ENCODE measurements around the gene GPX3. TPM values are rescaled to one million over a fixed set of nuclear protein-coding genes. Genes with fewer than 3 reads are reported as not detected.

The GPX3 gene
- total RNA-seq, 1 experiment from 2014 or later = 86.6 TPM

- Mint-ChIP-seq H3K4me1 (ENCODE audit: low read depth, unreplicated experiment) (peaks cover 10% of the 10 kb centered on the region), H3K4me3 (ENCODE audit: unreplicated experiment) (no peak overlapping the region), H3K27me3 (ENCODE audit: insufficient read depth, unreplicated experiment) (no peaks in the 10 kb centered on the region), H3K27ac (ENCODE audit: unreplicated experiment) (no peak overlapping the region), H3K9me3 (ENCODE audit: unreplicated experiment) (no peaks in the 10 kb centered on the region), H3K36me3 (ENCODE audit: insufficient read depth, unreplicated experiment) (peaks cover 39% of the 10 kb centered on the region)
- Histone ChIP-seq H3K27me3 (replicated peaks; ENCODE audit: control insufficient read depth, insufficient read depth, low read length) (no peaks in the 10 kb centered on the region), H3K9me3 (no peaks in the 10 kb centered on the region), H3K36me3 (ENCODE audit: control insufficient read depth, insufficient read depth, low read length) (peaks cover 4% of the 10 kb centered on the region; the same call in 1 of the 2 replicates), H3K4me1 (peaks cover 14% of the 10 kb centered on the region), H3K4me3 (ENCODE audit: low read depth, low read length) (no peak overlapping the region)
- no peak for TF ChIP-seq CTCF (IDR thresholded peaks at IDR 0.05; ENCODE audit: insufficient read depth in 1 of 2, low read depth in 1 of 2, low read length in 1 of 2, severe bottlenecking in 1 of 2, unreplicated experiment in 1 of 2)
- ChIA-PET POLR2A (no interaction called here), CTCF (no interaction called here)
- BruUV-seq (replicated peaks) = no TSS peak
- no peak for DNase-seq
- intact Hi-C loops (cut with micrococcal nuclease; ENCODE audit: unreplicated experiment) = no loop called here
Measured at GRCh38 chr5:151022511-151023018, 2.2 kb downstream of the GPX3 start.

GRCh38 chr5:151023047-151023615, 2.7 kb downstream of the GPX3 start:
- H3K4me1 Mint-ChIP-seq (ENCODE audit: low read depth, unreplicated experiment) = peaks cover 5% of the 10 kb centered on the region
- DNase-seq = no peak
- TF ChIP-seq CTCF (IDR thresholded peaks at IDR 0.05; ENCODE audit: insufficient read depth in 1 of 2, low read depth in 1 of 2, low read length in 1 of 2, severe bottlenecking in 1 of 2, unreplicated experiment in 1 of 2) = no peak
- intact Hi-C loops (cut with micrococcal nuclease; ENCODE audit: unreplicated experiment) = no loop called here
- H3K27ac Mint-ChIP-seq (ENCODE audit: unreplicated experiment) = no peak overlapping the region
- H3K27me3 ChIP-seq (replicated peaks; ENCODE audit: control insufficient read depth, insufficient read depth, low read length) = no peaks in the 10 kb centered on the region
- H3K4me1 ChIP-seq = peaks cover 8% of the 10 kb centered on the region
- peaks cover 4% of the 10 kb centered on the region; the same call in 1 of the 2 replicates for H3K36me3 ChIP-seq (ENCODE audit: control insufficient read depth, insufficient read depth, low read length)
- H3K9me3 ChIP-seq = no peaks in the 10 kb centered on the region
- no peaks in the 10 kb centered on the region for H3K9me3 Mint-ChIP-seq (ENCODE audit: unreplicated experiment)
- peaks cover 40% of the 10 kb centered on the region for H3K36me3 Mint-ChIP-seq (ENCODE audit: insufficient read depth, unreplicated experiment)
- H3K4me3 ChIP-seq (ENCODE audit: low read depth, low read length) = no peak overlapping the region
- H3K27me3 Mint-ChIP-seq (ENCODE audit: insufficient read depth, unreplicated experiment) = no peaks in the 10 kb centered on the region
- POLR2A ChIA-PET = no interaction called here
- H3K4me3 Mint-ChIP-seq (ENCODE audit: unreplicated experiment) = no peak overlapping the region
- CTCF ChIA-PET = no interaction called here
- no TSS peak for BruUV-seq (replicated peaks)

- Mint-ChIP-seq H3K4me3 (ENCODE audit: unreplicated experiment) (no peak overlapping the region), H3K36me3 (ENCODE audit: insufficient read depth, unreplicated experiment) (peaks cover 46% of the 10 kb centered on the region), H3K4me1 (ENCODE audit: low read depth, unreplicated experiment) (peaks cover 5% of the 10 kb centered on the region), H3K27ac (ENCODE audit: unreplicated experiment) (no peak overlapping the region), H3K27me3 (ENCODE audit: insufficient read depth, unreplicated experiment) (no peaks in the 10 kb centered on the region), H3K9me3 (ENCODE audit: unreplicated experiment) (no peaks in the 10 kb centered on the region)
- ChIA-PET POLR2A (no interaction called here), CTCF (no interaction called here)
- BruUV-seq (replicated peaks) = no TSS peak
- no peak for DNase-seq
- Histone ChIP-seq H3K9me3 (no peaks in the 10 kb centered on the region), H3K27me3 (replicated peaks; ENCODE audit: control insufficient read depth, insufficient read depth, low read length) (no peaks in the 10 kb centered on the region), H3K36me3 (ENCODE audit: control insufficient read depth, insufficient read depth, low read length) (peaks cover 4% of the 10 kb centered on the region), H3K4me1 (peaks cover 7% of the 10 kb centered on the region), H3K4me3 (ENCODE audit: low read depth, low read length) (no peak overlapping the region)
- TF ChIP-seq CTCF (IDR thresholded peaks at IDR 0.05; ENCODE audit: insufficient read depth in 1 of 2, low read depth in 1 of 2, low read length in 1 of 2, severe bottlenecking in 1 of 2, unreplicated experiment in 1 of 2) = no peak
- intact Hi-C loops (cut with micrococcal nuclease; ENCODE audit: unreplicated experiment) = no loop called here
Measured at GRCh38 chr5:151023651-151024050, 3.3 kb downstream of the GPX3 start.
